Erythroblast (primary cell): ENCODE data around the gene CERKL.

Experiments used
- DNase-seq, 2 experiments: peaks; one replicate each; lab custom pipeline; 2025; lab: John Stamatoyannopoulos, UW
- GATA1 ChIP-seq: IDR thresholded peaks from 2 replicates; pipeline ENCODE4 v1.6.1; 2011; ENCODE audit warnings: low read depth, mild to moderate bottlenecking, control low read depth, low read length, moderate library complexity
- POLR2A ChIP-seq: IDR thresholded peaks from 2 replicates; pipeline ENCODE4 v1.6.1; 2011; ENCODE audit warnings: mild to moderate bottlenecking, low read length

CERKL gene

GRCh38 chr2:181594322-181594721, 62.6 kb downstream of the CERKL start:
- DNase-seq, result no peak
- TF ChIP-seq POLR2A (no peak), GATA1 (no peak)

GRCh38 chr2:181589779-181590178, 67.1 kb downstream of the CERKL start:
- no peak for DNase-seq
- TF ChIP-seq POLR2A, result no peak
- no peak for TF ChIP-seq GATA1

DNA sequence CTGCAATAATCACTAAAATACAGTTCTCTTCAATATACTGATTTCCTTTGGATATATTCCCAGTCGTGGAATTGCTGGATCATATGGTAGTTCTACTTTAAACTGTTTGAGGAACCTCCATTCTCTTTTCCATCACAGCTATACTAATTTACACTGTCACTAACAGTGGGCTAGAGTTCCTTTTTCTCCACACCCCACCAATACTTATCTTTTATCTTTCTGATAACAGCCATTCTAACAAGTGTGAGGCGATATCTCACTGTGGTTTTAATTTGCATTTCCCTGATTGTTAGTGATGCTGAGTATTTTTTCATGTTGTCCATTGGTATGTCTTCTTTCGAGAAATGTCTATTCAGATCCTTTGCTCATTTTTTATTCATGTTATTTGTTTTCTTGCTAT, 68.4 kb downstream of the CERKL start:
- TF ChIP-seq GATA1 (no peak), POLR2A (no peak)
- no peak for DNase-seq

- no peak for DNase-seq
- TF ChIP-seq POLR2A (no peak), GATA1 (no peak)
Observed at GRCh38 chr2:181586569-181587081, 70.3 kb downstream of the CERKL start.

DNA sequence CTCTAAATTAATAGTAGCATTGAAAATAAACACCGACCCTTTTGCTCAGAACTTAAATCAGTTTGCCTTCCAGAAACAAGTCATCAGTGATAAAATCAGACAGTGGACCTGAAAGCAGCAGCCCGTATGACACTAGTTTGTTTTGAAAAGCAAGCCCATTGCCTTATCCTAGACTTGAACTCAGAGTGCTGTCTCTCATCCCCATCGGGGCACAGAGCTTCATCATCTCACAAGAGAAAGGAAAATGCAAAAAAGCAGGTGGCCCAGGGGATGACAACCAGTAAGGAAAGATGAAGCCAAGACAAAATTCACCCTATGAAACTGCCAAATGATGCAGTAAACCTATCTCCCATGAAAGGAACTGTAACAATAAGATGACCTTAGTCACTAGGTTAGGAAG, 71.2 kb downstream of the CERKL start:
- no peak for TF ChIP-seq POLR2A
- TF ChIP-seq GATA1, result no peak
- no peak for DNase-seq

GRCh38 chr2:181581534-181581933, 75.4 kb downstream of the CERKL start:
- TF ChIP-seq GATA1, result no peak
- no peak for TF ChIP-seq POLR2A
- DNase-seq, result no peak

DNA sequence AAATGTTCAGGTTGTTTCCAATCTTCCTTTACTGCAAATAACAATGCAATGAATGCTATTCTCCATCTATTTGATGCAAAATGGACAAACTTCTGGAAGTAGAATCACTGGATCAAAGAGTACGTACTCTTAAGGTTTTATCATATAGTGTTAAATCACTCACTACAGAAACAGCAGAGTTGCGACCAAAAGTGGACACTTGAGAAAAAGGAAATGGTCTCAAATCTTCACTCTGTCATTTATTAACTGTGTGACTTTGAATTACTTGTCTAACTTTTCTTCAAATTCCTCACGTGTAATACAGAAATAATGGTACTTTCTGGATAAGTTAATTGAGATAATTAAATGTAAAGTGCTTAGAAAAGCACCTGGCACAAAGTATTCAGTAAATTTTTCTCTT, 78.1 kb downstream of the CERKL start:
- DNase-seq, result no peak
- TF ChIP-seq POLR2A (no peak), GATA1 (no peak)

- no peak for TF ChIP-seq POLR2A
- TF ChIP-seq GATA1, result no peak
- DNase-seq, result no peak
Observed at GRCh38 chr2:181576431-181576830, 80.5 kb downstream of the CERKL start.

DNA sequence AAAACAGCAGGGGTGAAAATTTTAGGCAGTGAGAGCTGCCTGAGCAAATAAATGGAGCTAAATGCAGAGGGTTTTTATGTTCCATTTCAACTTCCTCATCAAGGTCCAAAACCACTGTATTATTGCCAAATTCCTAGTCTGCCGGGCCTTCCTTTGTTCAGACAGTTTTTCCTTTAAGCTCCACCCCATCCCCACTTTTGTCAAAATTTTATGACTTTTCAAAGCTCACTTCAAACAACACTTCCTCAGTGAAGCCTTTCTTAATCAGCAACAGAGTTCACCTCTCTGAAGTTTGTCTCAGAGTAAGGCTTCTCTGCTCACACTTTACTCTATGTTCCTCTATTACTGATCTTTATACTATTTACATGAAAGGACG, 81.3 kb downstream of the CERKL start:
- TF ChIP-seq GATA1 (no peak), POLR2A (no peak)
- DNase-seq, result no peak

GRCh38 chr2:181575024-181575649, 81.8 kb downstream of the CERKL start:
- no peak for DNase-seq
- TF ChIP-seq POLR2A, result no peak
- TF ChIP-seq GATA1, result no peak

DNA sequence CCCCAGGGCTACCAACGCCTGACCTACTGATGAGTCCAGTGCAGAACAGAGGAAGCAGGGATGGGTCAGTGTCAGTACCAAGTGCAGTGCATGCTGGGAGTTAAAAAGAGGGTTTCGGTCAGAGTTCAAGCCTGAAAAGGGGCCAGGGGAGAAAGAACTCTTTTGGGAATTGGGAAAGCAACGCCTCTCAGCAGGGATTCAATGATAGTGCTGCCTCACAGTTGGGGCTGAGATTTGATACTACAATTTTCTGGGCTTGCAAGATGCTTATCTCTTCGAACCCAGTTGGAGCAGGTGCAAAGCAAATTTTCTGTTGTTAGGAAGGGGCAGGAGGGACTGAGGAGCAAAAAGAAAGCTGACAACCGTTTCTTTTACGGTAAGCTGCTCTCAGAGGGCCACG, 82.6 kb downstream of the CERKL start:
- no peak for DNase-seq
- TF ChIP-seq POLR2A (no peak), GATA1 (no peak)

DNA sequence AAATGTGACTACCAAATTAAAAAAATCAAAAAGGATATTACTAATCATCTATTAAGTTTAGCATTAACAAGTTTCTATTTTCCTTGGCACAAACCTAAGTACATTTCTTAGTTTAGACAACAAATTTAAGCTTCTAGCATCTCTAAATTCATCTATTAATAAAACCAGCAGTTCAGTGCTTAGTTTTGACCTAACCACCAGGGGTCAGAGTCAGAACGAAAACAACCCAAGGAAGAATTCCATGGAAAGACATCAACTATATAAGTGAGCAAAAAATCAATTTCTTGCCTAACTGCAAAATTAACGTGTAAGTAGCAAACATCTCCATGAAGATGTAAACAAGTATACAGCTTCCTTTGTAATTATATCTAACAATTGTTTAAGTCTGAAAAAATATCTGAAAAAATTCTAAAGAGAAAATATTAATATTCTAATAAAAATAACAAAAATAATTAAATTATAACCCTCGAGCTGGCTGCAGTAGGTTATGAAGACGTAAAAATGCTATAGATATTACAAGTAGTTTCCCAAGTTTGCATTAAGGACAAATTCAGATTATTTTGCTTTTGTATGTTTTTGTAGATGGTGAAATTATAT, 83.7 kb downstream of the CERKL start:
- peak; percentile 18 to 39 for DNase-seq
- no peak for TF ChIP-seq GATA1
- no peak for TF ChIP-seq POLR2A

DNA sequence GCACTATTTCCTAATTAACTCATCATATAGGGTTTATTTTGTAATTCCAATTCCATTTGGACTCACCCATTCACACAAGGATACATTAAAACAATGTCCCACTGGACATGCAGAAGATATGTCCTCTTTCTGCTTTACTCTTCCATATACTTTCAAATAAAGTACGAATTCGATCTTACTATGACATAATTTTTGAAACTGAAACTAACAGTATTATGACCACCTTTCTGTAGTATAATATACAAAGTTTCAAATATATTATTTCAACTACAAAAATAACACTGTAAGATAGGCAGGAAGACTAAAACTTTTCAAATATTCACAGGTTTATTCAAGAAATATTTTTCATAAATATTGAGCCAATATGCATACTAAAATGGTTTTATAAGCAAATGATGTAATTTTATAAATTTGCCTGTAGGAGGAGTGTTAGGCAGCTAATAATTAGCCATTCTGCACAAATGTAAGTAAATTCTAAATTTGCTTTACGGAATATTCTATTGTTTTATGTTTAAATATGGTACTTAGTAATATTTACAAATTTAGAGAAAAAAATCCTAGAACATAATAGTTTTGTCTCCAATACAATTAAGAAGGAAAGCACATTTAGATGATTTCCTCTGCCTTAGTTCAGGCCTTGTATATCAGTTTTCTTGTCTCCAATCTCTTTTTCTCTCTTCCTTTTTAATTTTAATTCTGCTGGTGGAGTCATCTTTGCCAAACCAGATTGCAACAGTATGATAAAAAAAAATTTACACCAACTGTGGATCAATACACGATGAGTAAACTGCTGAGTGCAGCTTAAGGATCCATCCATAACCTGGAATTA, 85.9 kb downstream of the CERKL start:
- peak; percentile 7 to 13 for DNase-seq
- TF ChIP-seq POLR2A, result no peak
- TF ChIP-seq GATA1, result no peak

- DNase-seq, result no peak
- no peak for TF ChIP-seq POLR2A
Observed at GRCh38 chr2:181570059-181570458, 86.8 kb downstream of the CERKL start.
